Tibial artery (tissue), 4 donors: ENCODE data around the gene TERC.
"Not testable (repeated sequence)": the region's sequence is repeated elsewhere in the genome, so short reads cannot be mapped to it uniquely, and the experiment has no call there.

Source experiments
- DNase-seq, 2 donors: peaks; one replicate each; pipeline ENCODE4 v3.0.0-alpha.2; 2019
- H3K27ac ChIP-seq, 2 donors: fragments of 200-600 bp; sonication (generic) in 1 of 2; 1 replicate in 1 of 2; 2 replicates in 1 of 2; pipeline ENCODE4 v1.5.1; 2018 to 2019; ENCODE audit warnings: mild to moderate bottlenecking in 1 of 2
- H3K27me3 ChIP-seq, 2 donors: fragments of 200-600 bp; sonication (generic) in 1 of 2; one replicate each; pipeline versions ENCODE4 v1.5.1 to v1.6.0; 2016 to 2019
- H3K36me3 ChIP-seq, 3 donors: fragments of 200-600 bp; sonication (generic) in 2 of 3; one replicate each; pipeline ENCODE4 v1.5.1; 2016 to 2019; ENCODE audit warnings: mild to moderate bottlenecking in 2 of 3
- H3K4me1 ChIP-seq, 4 donors: fragments of 200-600 bp; sonication (generic) in 2 of 4; 1 replicate in 3 of 4; 2 replicates in 1 of 4; pipeline ENCODE4 v1.5.1; 2016 to 2019
- H3K4me3 ChIP-seq, 2 donors: fragments of 200-600 bp; sonication (generic) in 1 of 2; 1 replicate in 1 of 2; 2 replicates in 1 of 2; pipeline ENCODE4 v1.5.1; 2018 to 2019; ENCODE audit warnings: mild to moderate bottlenecking in 2 of 2
- H3K9me3 ChIP-seq, 3 donors: fragments of 200-600 bp; sonication (generic) in 1 of 3; one replicate each; pipeline ENCODE4 v1.5.1; 2016 to 2019
- CTCF ChIP-seq, 2 experiments: fragments of 200-600 bp in 1 of 2; fragments of 450-650 bp in 1 of 2; IDR thresholded peaks; one replicate each; pipeline ENCODE4 v1.5.1; 2017 to 2019; ENCODE audit warnings: antibody characterized with exemption in 2 of 2, mild to moderate bottlenecking in 1 of 2, moderate library complexity in 1 of 2
- intact Hi-C: fragments of 100-400 bp; cut with DNase I; formaldehyde crosslinking; loops from one replicate; pipeline ENCODE4 v1.15.0; 2023; ENCODE audit warnings: low total_unique reads

The TERC gene

GRCh38 chr3:169746924-169747323 is 17.9 kb downstream of the TERC start:
- Histone ChIP-seq H3K27ac (no peak overlapping the region), H3K9me3 (no peaks in the 10 kb centered on the region), H3K4me3 (no peak overlapping the region), H3K36me3 (no peaks in the 10 kb centered on the region), H3K27me3 (no peaks in the 10 kb centered on the region), H3K4me1 (no peaks in the 10 kb centered on the region)
- DNase-seq = no peak
- TF ChIP-seq CTCF (IDR thresholded peaks at IDR 0.05) = no peak
- intact Hi-C loops = no loop called here

- DNase-seq = no peak
- H3K4me1 ChIP-seq = no peaks in the 10 kb centered on the region
- no peak overlapping the region for H3K4me3 ChIP-seq
- no peak overlapping the region for H3K27ac ChIP-seq
- TF ChIP-seq CTCF (IDR thresholded peaks at IDR 0.05) = peak; percentile 9 to 29
- H3K36me3 ChIP-seq = no peaks in the 10 kb centered on the region
- intact Hi-C loops = no loop called here
- no peaks in the 10 kb centered on the region for H3K9me3 ChIP-seq
- H3K27me3 ChIP-seq = no peaks in the 10 kb centered on the region
Measured at GRCh38 chr3:169744366-169745054, 20.4 kb downstream of the TERC start.

- H3K4me3 ChIP-seq = no peak overlapping the region
- H3K36me3 ChIP-seq = no peaks in the 10 kb centered on the region
- no peak for DNase-seq
- intact Hi-C loops = no loop called here
- peaks cover 0 to 11% (median 0%) of the 10 kb centered on the region in 3 donors for H3K9me3 ChIP-seq
- no peak for TF ChIP-seq CTCF (IDR thresholded peaks at IDR 0.05)
- H3K27me3 ChIP-seq = no peaks in the 10 kb centered on the region
- H3K27ac ChIP-seq = no peak overlapping the region
- no peaks in the 10 kb centered on the region for H3K4me1 ChIP-seq
Measured at GRCh38 chr3:169739067-169739466, 25.8 kb downstream of the TERC start.

GRCh38 chr3:169731857-169732256 is 33.0 kb downstream of the TERC start:
- H3K4me3 ChIP-seq, intact Hi-C loops, H3K27me3 ChIP-seq, H3K36me3 ChIP-seq, H3K27ac ChIP-seq, H3K4me1 ChIP-seq, DNase-seq: not testable (repeated sequence)
- H3K9me3 ChIP-seq = peaks cover 0 to 22% (median 7%) of the 10 kb centered on the region in 3 donors

GRCh38 chr3:169722724-169723123 is 42.1 kb downstream of the TERC start:
- Histone ChIP-seq H3K9me3 (no peaks in the 10 kb centered on the region), H3K27me3 (no peaks in the 10 kb centered on the region), H3K4me1 (no peaks in the 10 kb centered on the region), H3K27ac (no peak overlapping the region), H3K36me3 (no peaks in the 10 kb centered on the region), H3K4me3 (no peak overlapping the region)
- TF ChIP-seq CTCF (IDR thresholded peaks at IDR 0.05) = no peak
- intact Hi-C loops = no loop called here
- no peak for DNase-seq

- H3K27ac ChIP-seq, H3K4me1 ChIP-seq, H3K36me3 ChIP-seq, intact Hi-C loops, H3K4me3 ChIP-seq, DNase-seq, H3K9me3 ChIP-seq, H3K27me3 ChIP-seq: not testable (repeated sequence)
Measured at GRCh38 chr3:169718415-169718814, 46.4 kb downstream of the TERC start.
